Measurements from ENCODE around the gene CXCL12. TPM values are rescaled to one million over a fixed set of nuclear protein-coding genes. Genes with fewer than 3 reads are reported as not detected.

CXCL12 gene
- total RNA-seq, 5 donors from 2014 or later (not counting 1 experiment from before 2014, with no cell fraction given): 0.53 to 0.63 (median 0.58) TPM; not detected in 2

DNA sequence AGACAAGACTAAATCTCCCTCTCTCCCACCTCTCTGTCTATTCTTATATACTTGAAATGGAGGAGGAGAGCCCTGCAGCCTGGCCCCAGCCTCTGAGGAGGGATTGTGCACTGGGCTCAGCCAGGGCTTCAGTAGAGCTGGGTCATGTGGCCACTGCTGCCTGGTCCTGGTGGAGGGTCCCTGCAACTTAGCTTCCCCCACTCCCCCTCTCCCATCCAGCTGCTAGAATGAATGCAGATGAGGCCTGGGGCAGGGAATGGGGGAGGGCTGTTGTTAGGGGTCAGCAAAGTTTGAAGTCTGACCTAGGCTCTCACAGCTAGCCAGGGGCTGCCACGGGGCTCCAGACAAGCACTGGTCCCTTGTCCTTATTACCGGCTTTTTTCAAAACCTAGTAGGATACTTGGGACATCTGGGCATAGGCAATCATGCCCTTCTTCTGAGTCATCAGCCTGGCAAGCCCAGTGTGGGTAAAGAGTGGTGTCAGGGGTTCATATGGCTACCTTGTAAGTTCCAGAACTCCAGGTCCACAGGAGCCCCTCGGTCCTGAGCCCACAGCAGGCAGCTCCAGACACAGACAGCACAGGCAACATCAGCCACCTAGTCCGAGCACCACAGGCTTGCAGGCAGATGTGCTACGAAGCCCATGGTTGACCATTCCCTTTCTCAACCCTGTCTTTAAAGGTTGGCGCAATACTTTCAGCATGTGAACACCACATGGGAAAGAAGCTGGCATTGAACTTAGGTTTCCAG lies 12.8 kb upstream of the CXCL12 start:
- H3K9me3 ChIP-seq: no peaks in the 10 kb centered on the region
- H3K27me3 ChIP-seq (replicated peaks in 1 of 2; ENCODE audit: control insufficient read depth in 2 of 2, extremely low read depth in 1 of 2, insufficient read depth in 2 of 2, low read length in 1 of 2): peaks cover 0 to 35% of the 10 kb centered on the region in 2 experiments
- DNase-seq: no peak
- no peaks in the 10 kb centered on the region for H3K9me3 Mint-ChIP-seq
- no peak overlapping the region for H3K27ac Mint-ChIP-seq
- ChIA-PET POLR2A (no interaction called here), CTCF (no interaction called here)
- no peak overlapping the region for H3K4me3 ChIP-seq (ENCODE audit: control insufficient read depth in 1 of 2, extremely low read depth in 1 of 2, low read length in 1 of 2)
- no peak overlapping the region for H3K4me3 Mint-ChIP-seq
- 67% methylated on average over 4 of the region's 6 CpGs for WGBS (ENCODE audit: insufficient coverage)
- no peaks in the 10 kb centered on the region for H3K4me1 Mint-ChIP-seq
- H3K36me3 ChIP-seq (ENCODE audit: control insufficient read depth in 2 of 2, extremely low read depth in 1 of 2, insufficient read depth in 1 of 2, low read length in 1 of 2): no peaks in the 10 kb centered on the region
- no peak overlapping the region for H3K27ac ChIP-seq (ENCODE audit: low read length)
- no peaks in the 10 kb centered on the region for H3K4me1 ChIP-seq (ENCODE audit: control insufficient read depth in 1 of 2, extremely low read depth in 1 of 2, insufficient read depth in 2 of 2, low read length in 2 of 2)
- peaks cover 19 to 21% of the 10 kb centered on the region in 2 donors for H3K27me3 Mint-ChIP-seq
- no peak for ATAC-seq (replicated peaks in 1 of 4)
- no peaks in the 10 kb centered on the region for H3K36me3 Mint-ChIP-seq

GRCh38 chr10:44396671-44397191 lies 11.8 kb upstream of the CXCL12 start:
- Histone ChIP-seq H3K4me1 (ENCODE audit: control insufficient read depth in 1 of 2, extremely low read depth in 1 of 2, insufficient read depth in 2 of 2, low read length in 2 of 2) (no peaks in the 10 kb centered on the region), H3K27me3 (replicated peaks in 1 of 2; ENCODE audit: control insufficient read depth in 2 of 2, extremely low read depth in 1 of 2, insufficient read depth in 2 of 2, low read length in 1 of 2) (peaks cover 0 to 36% of the 10 kb centered on the region in 2 experiments), H3K9me3 (no peaks in the 10 kb centered on the region), H3K4me3 (ENCODE audit: control insufficient read depth in 1 of 2, extremely low read depth in 1 of 2, low read length in 1 of 2) (no peak overlapping the region), H3K36me3 (ENCODE audit: control insufficient read depth in 2 of 2, extremely low read depth in 1 of 2, insufficient read depth in 1 of 2, low read length in 1 of 2) (no peaks in the 10 kb centered on the region), H3K27ac (ENCODE audit: low read length) (no peak overlapping the region)
- ChIA-PET POLR2A (no interaction called here), CTCF (no interaction called here)
- WGBS (ENCODE audit: insufficient coverage): 67% methylated on average over 5 of the region's 7 CpGs
- no peaks in the 10 kb centered on the region for H3K36me3 Mint-ChIP-seq
- H3K27ac Mint-ChIP-seq: no peak overlapping the region
- H3K9me3 Mint-ChIP-seq: no peaks in the 10 kb centered on the region
- no peaks in the 10 kb centered on the region for H3K4me1 Mint-ChIP-seq
- ATAC-seq (replicated peaks in 1 of 4) (no peak), DNase-seq (no peak)
- no peak overlapping the region for H3K4me3 Mint-ChIP-seq
- H3K27me3 Mint-ChIP-seq: peaks cover 25 to 28% of the 10 kb centered on the region in 2 donors

GRCh38 chr10:44395902-44396670 lies 11.2 kb upstream of the CXCL12 start:
- 75% methylated on average over 5 of the region's 11 CpGs for WGBS (ENCODE audit: insufficient coverage)
- DNase-seq (no peak), ATAC-seq (replicated peaks in 1 of 4) (no peak)
- H3K27me3 Mint-ChIP-seq: peaks cover 25 to 30% of the 10 kb centered on the region in 2 donors
- Histone ChIP-seq H3K27ac (ENCODE audit: low read length) (no peak overlapping the region), H3K36me3 (ENCODE audit: control insufficient read depth in 2 of 2, extremely low read depth in 1 of 2, insufficient read depth in 1 of 2, low read length in 1 of 2) (no peaks in the 10 kb centered on the region), H3K4me1 (ENCODE audit: control insufficient read depth in 1 of 2, extremely low read depth in 1 of 2, insufficient read depth in 2 of 2, low read length in 2 of 2) (no peaks in the 10 kb centered on the region), H3K9me3 (no peaks in the 10 kb centered on the region), H3K4me3 (ENCODE audit: control insufficient read depth in 1 of 2, extremely low read depth in 1 of 2, low read length in 1 of 2) (no peak overlapping the region), H3K27me3 (replicated peaks in 1 of 2; ENCODE audit: control insufficient read depth in 2 of 2, extremely low read depth in 1 of 2, insufficient read depth in 2 of 2, low read length in 1 of 2) (peaks cover 0 to 37% of the 10 kb centered on the region in 2 experiments)
- no peak overlapping the region for H3K4me3 Mint-ChIP-seq
- H3K4me1 Mint-ChIP-seq: no peaks in the 10 kb centered on the region
- H3K27ac Mint-ChIP-seq: no peak overlapping the region
- ChIA-PET POLR2A (interaction anchor here in 1 of 2 donors (0.5 kb wide), 1 partner anchor 9 kb away, joined by 3 read pairs; no protein-coding TSS in a partner anchor), CTCF (no interaction called here)
- H3K36me3 Mint-ChIP-seq: no peaks in the 10 kb centered on the region
- no peaks in the 10 kb centered on the region for H3K9me3 Mint-ChIP-seq

DNA sequence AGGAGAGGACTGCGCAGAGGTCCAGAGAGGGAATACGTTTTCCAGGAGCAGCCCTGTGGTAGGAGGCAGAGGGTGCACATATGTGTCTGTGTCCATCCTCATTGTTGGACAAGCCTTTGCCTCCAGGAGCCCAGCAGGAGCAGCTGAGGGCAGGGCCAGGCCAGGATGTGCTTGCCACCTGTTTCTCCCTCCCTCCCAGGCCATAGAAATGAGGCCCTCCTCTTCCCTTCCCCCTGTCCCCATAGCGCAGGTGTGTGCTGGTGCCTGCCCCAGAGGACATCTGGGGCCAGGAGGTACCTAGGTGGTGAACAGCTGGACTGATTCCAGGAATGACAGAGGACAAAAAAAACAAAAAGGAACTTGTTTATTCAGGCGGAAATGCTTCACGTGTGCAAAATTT lies 10.5 kb upstream of the CXCL12 start:
- whole genome bisulfite sequencing (ENCODE audit: insufficient coverage): 40% methylated on average over 3 of the region's 5 CpGs
- DNase-seq (no peak), ATAC-seq (replicated peaks in 1 of 4) (no peak)
- H3K36me3 ChIP-seq (ENCODE audit: control insufficient read depth in 2 of 2, extremely low read depth in 1 of 2, insufficient read depth in 1 of 2, low read length in 1 of 2): no peaks in the 10 kb centered on the region
- H3K9me3 Mint-ChIP-seq: no peaks in the 10 kb centered on the region
- no peak overlapping the region for H3K27ac Mint-ChIP-seq
- no peak overlapping the region for H3K4me3 Mint-ChIP-seq
- CTCF ChIA-PET: no interaction called here
- H3K4me1 ChIP-seq (ENCODE audit: control insufficient read depth in 1 of 2, extremely low read depth in 1 of 2, insufficient read depth in 2 of 2, low read length in 2 of 2): no peaks in the 10 kb centered on the region
- H3K36me3 Mint-ChIP-seq: no peaks in the 10 kb centered on the region
- H3K27me3 ChIP-seq (replicated peaks in 1 of 2; ENCODE audit: control insufficient read depth in 2 of 2, extremely low read depth in 1 of 2, insufficient read depth in 2 of 2, low read length in 1 of 2): peaks cover 0 to 37% of the 10 kb centered on the region in 2 experiments
- no peaks in the 10 kb centered on the region for H3K4me1 Mint-ChIP-seq
- POLR2A ChIA-PET: interaction anchor here in 1 of 2 donors (0.5 kb wide), 1 partner anchor 8 kb away, joined by 3 read pairs; no protein-coding TSS in a partner anchor
- no peaks in the 10 kb centered on the region for H3K9me3 ChIP-seq
- H3K27ac ChIP-seq (ENCODE audit: low read length): no peak overlapping the region
- no peak overlapping the region for H3K4me3 ChIP-seq (ENCODE audit: control insufficient read depth in 1 of 2, extremely low read depth in 1 of 2, low read length in 1 of 2)
- peaks cover 28 to 30% of the 10 kb centered on the region in 2 donors for H3K27me3 Mint-ChIP-seq

GRCh38 chr10:44394696-44395381 lies 9.9 kb upstream of the CXCL12 start:
- H3K36me3 Mint-ChIP-seq: no peaks in the 10 kb centered on the region
- H3K27ac Mint-ChIP-seq: no peak overlapping the region
- H3K9me3 Mint-ChIP-seq: no peaks in the 10 kb centered on the region
- Histone ChIP-seq H3K4me3 (ENCODE audit: control insufficient read depth in 1 of 2, extremely low read depth in 1 of 2, low read length in 1 of 2) (no peak overlapping the region), H3K27ac (ENCODE audit: low read length) (no peak overlapping the region), H3K27me3 (replicated peaks in 1 of 2; ENCODE audit: control insufficient read depth in 2 of 2, extremely low read depth in 1 of 2, insufficient read depth in 2 of 2, low read length in 1 of 2) (peaks cover 0 to 37% of the 10 kb centered on the region in 2 experiments), H3K9me3 (no peaks in the 10 kb centered on the region), H3K36me3 (ENCODE audit: control insufficient read depth in 2 of 2, extremely low read depth in 1 of 2, insufficient read depth in 1 of 2, low read length in 1 of 2) (no peaks in the 10 kb centered on the region), H3K4me1 (ENCODE audit: control insufficient read depth in 1 of 2, extremely low read depth in 1 of 2, insufficient read depth in 2 of 2, low read length in 2 of 2) (no peaks in the 10 kb centered on the region)
- ATAC-seq (replicated peaks in 1 of 4): no peak
- ChIA-PET POLR2A (no interaction called here), CTCF (no interaction called here)
- WGBS (ENCODE audit: insufficient coverage): 73% methylated on average over 3 of the region's 4 CpGs
- peak in 1 of 35 experiments; percentile 15 for DNase-seq
- H3K27me3 Mint-ChIP-seq: peaks cover 28 to 30% of the 10 kb centered on the region in 2 donors
- no peaks in the 10 kb centered on the region for H3K4me1 Mint-ChIP-seq
- H3K4me3 Mint-ChIP-seq: no peak overlapping the region

- Histone ChIP-seq H3K36me3 (ENCODE audit: control insufficient read depth in 2 of 2, extremely low read depth in 1 of 2, insufficient read depth in 1 of 2, low read length in 1 of 2) (no peaks in the 10 kb centered on the region), H3K27me3 (replicated peaks in 1 of 2; ENCODE audit: control insufficient read depth in 2 of 2, extremely low read depth in 1 of 2, insufficient read depth in 2 of 2, low read length in 1 of 2) (peaks cover 0 to 36% of the 10 kb centered on the region in 2 experiments), H3K27ac (ENCODE audit: low read length) (no peak overlapping the region), H3K9me3 (no peaks in the 10 kb centered on the region), H3K4me1 (ENCODE audit: control insufficient read depth in 1 of 2, extremely low read depth in 1 of 2, insufficient read depth in 2 of 2, low read length in 2 of 2) (no peaks in the 10 kb centered on the region), H3K4me3 (ENCODE audit: control insufficient read depth in 1 of 2, extremely low read depth in 1 of 2, low read length in 1 of 2) (no peak overlapping the region)
- POLR2A ChIA-PET: no interaction called here
- Mint-ChIP-seq H3K4me3 (no peak overlapping the region), H3K9me3 (no peaks in the 10 kb centered on the region), H3K36me3 (no peaks in the 10 kb centered on the region), H3K4me1 (no peaks in the 10 kb centered on the region), H3K27me3 (peaks cover 28 to 30% of the 10 kb centered on the region in 2 donors), H3K27ac (no peak overlapping the region)
- ATAC-seq (replicated peaks in 1 of 4): no peak
- 80% methylated on average over 3 of the region's 5 CpGs for WGBS (ENCODE audit: insufficient coverage)
- DNase-seq: peak in 1 of 35 experiments; percentile 17
- CTCF ChIA-PET: no interaction called here
These were observed 9.1 kb upstream of the CXCL12 start for GRCh38 chr10:44393834-44394547.
